SK-N-SH (cell line): ENCODE measurements around the gene ITGAL. TPM values are rescaled to one million over a fixed set of nuclear protein-coding genes. Genes with fewer than 3 reads are reported as not detected.
A peak's percentile ranks its signal among the peaks of the same experiment; 100 is the strongest.

Experiments
- CTCF ChIA-PET: fragments of 300-600, 350-600 bp; formaldehyde crosslinking; extraction: SDS; loops from one replicate; lab custom pipeline; 2021; lab: Yijun Ruan, JAX
- POLR2A ChIA-PET: fragments of 350-600 bp; sonication (Branson Sonifier 250); formaldehyde crosslinking; extraction: SDS; loops from one replicate; lab custom pipeline; 2020; ENCODE audit warnings: antibody characterized with exemption, inconsistent platforms; lab: Yijun Ruan, JAX
- DNase-seq: peaks from one replicate; pipeline ENCODE4 v3.0.0; 2012
- H2AFZ ChIP-seq: fragments of 200-600 bp; sonication (generic); 2 replicates; pipeline ENCODE4 v1.8.1; 2016; ENCODE audit warnings: antibody characterized with exemption, mild to moderate bottlenecking, low read depth
- H3F3A ChIP-seq: fragments of 200-600 bp; sonication (generic); replicated peaks from 2 replicates; pipeline ENCODE3; 2016; ENCODE audit warnings: antibody characterized with exemption, mild to moderate bottlenecking; ENCODE audit not compliant: insufficient read depth
- H3K27ac ChIP-seq, 2 experiments: fragments of 200-500 bp in 1 of 2; fragments of 200-600 bp in 1 of 2; sonication (Bioruptor generic) in 1 of 2; sonication (generic), shearing (Covaris generic) in 1 of 2; 2 replicates each; pipeline versions ENCODE4 v1.5.1 to v1.6.1; 2014 to 2016; ENCODE audit warnings: low read depth in 2 of 2, inconsistent platforms in 1 of 2, low read length in 1 of 2, mild to moderate bottlenecking in 1 of 2, mixed read lengths in 1 of 2
- H3K27me3 ChIP-seq: fragments of 200-600 bp; sonication (generic), shearing (Covaris generic); 2 replicates; pipeline ENCODE4 v1.6.1; 2016; ENCODE audit warnings: mixed run types; ENCODE audit not compliant: insufficient read depth
- H3K36me3 ChIP-seq, 2 experiments: fragments of 200-500 bp in 1 of 2; fragments of 200-600 bp in 1 of 2; sonication (Bioruptor generic) in 1 of 2; sonication (generic) in 1 of 2; replicated peaks in 1 of 2; 2 replicates each; pipeline versions ENCODE3 to v1.5.1; 2014 to 2016; ENCODE audit warnings: low read length in 1 of 2, mild to moderate bottlenecking in 1 of 2; ENCODE audit not compliant: insufficient read depth in 2 of 2, control insufficient read depth in 1 of 2
- H3K4me1 ChIP-seq, 2 experiments: fragments of 200-500 bp in 1 of 2; fragments of 200-600 bp in 1 of 2; sonication (Bioruptor generic) in 1 of 2; sonication (generic), shearing (Covaris generic) in 1 of 2; 2 replicates each; pipeline versions ENCODE4 v1.5.1 to v1.6.1; 2014 to 2016; ENCODE audit warnings: low read depth in 1 of 2, low read length in 1 of 2, mixed run types in 1 of 2; ENCODE audit not compliant: insufficient read depth in 2 of 2, control insufficient read depth in 1 of 2
- H3K4me2 ChIP-seq: fragments of 200-600 bp; sonication (generic), shearing (Covaris generic); 2 replicates; pipeline ENCODE4 v1.6.1; 2017; ENCODE audit warnings: mixed run types
- H3K4me3 ChIP-seq, 2 experiments: fragments of 200-500 bp in 1 of 2; fragments of 200-600 bp in 1 of 2; sonication (Bioruptor generic) in 1 of 2; sonication (generic), shearing (Covaris generic) in 1 of 2; 2 replicates each; pipeline versions ENCODE4 v1.5.1 to v1.8.1; 2014 to 2016; ENCODE audit warnings: low read depth in 2 of 2, inconsistent platforms in 1 of 2, low read length in 1 of 2, mild to moderate bottlenecking in 1 of 2, mixed read lengths in 1 of 2, moderate library complexity in 1 of 2
- H3K79me2 ChIP-seq: fragments of 200-600 bp; sonication (generic); 2 replicates; pipeline ENCODE4 v1.8.1; 2017; ENCODE audit warnings: mild to moderate bottlenecking; ENCODE audit not compliant: insufficient read depth
- H3K9ac ChIP-seq: fragments of 200-600 bp; sonication (generic); 2 replicates; pipeline ENCODE4 v1.6.1; 2017; ENCODE audit warnings: mixed run types
- H3K9me2 ChIP-seq: fragments of 200-600 bp; sonication (generic); 2 replicates; pipeline ENCODE4 v1.6.1; 2017; ENCODE audit warnings: mixed run types
- H3K9me3 ChIP-seq: fragments of 200-600 bp; sonication (generic); 2 replicates; pipeline ENCODE4 v1.6.1; 2017; ENCODE audit warnings: mixed run types, mild to moderate bottlenecking, moderate library complexity
- H4K20me1 ChIP-seq: fragments of 200-600 bp; sonication (generic); 2 replicates; pipeline ENCODE4 v1.6.1; 2017; ENCODE audit warnings: mild to moderate bottlenecking, mixed run types; ENCODE audit not compliant: insufficient read depth
- ELF1 ChIP-seq: IDR thresholded peaks from 2 replicates; pipeline ENCODE4 v1.4.0; 2012
- EZH2phosphoT487 ChIP-seq: fragments of 200-600 bp; sonication (generic); IDR thresholded peaks from 2 replicates; pipeline ENCODE4 v1.6.1; 2017; ENCODE audit warnings: low read depth, mixed run types, mild to moderate bottlenecking, antibody characterized with exemption, moderate library complexity, borderline replicate concordance
- FOXM1 ChIP-seq: IDR thresholded peaks from 2 replicates; pipeline ENCODE4 v1.4.0; 2012; ENCODE audit warnings: low read depth, mild to moderate bottlenecking
- GABPA ChIP-seq: IDR thresholded peaks from 2 replicates; pipeline ENCODE4 v1.4.0; 2012; ENCODE audit warnings: low read depth, mild to moderate bottlenecking
- JUND ChIP-seq: IDR thresholded peaks from 2 replicates; pipeline ENCODE4 v1.4.0; 2012
- MEF2A ChIP-seq: IDR thresholded peaks from 2 replicates; pipeline ENCODE4 v1.4.0; 2012; ENCODE audit warnings: low read depth, borderline replicate concordance
- MXI1 ChIP-seq: IDR thresholded peaks from 2 replicates; pipeline ENCODE4 v1.6.1; 2012; ENCODE audit warnings: mild to moderate bottlenecking, low read depth, low read length, improper control_type of control experiment
- NRF1 ChIP-seq: IDR thresholded peaks from 2 replicates; pipeline ENCODE4 v1.6.1; 2012; ENCODE audit warnings: low read depth, mild to moderate bottlenecking, low read length
- POLR2AphosphoS5 ChIP-seq: IDR thresholded peaks from 2 replicates; pipeline ENCODE4 v1.6.1; 2012; ENCODE audit warnings: low read depth, low read length
- RAD21 ChIP-seq: IDR thresholded peaks from 2 replicates; pipeline ENCODE4 v1.6.1; 2012; ENCODE audit warnings: mild to moderate bottlenecking, low read length
- RXRA ChIP-seq: IDR thresholded peaks from 2 replicates; pipeline ENCODE4 v1.4.0; 2012; ENCODE audit warnings: low read depth, mild to moderate bottlenecking, borderline replicate concordance
- SIN3A ChIP-seq: IDR thresholded peaks from 2 replicates; pipeline ENCODE4 v1.6.1; 2012; ENCODE audit warnings: low read depth, mild to moderate bottlenecking, low read length, moderate library complexity, borderline replicate concordance
- SMC3 ChIP-seq: IDR thresholded peaks from 2 replicates; pipeline ENCODE4 v1.6.1; 2012; ENCODE audit warnings: low read depth, low read length, improper control_type of control experiment
- TAF1 ChIP-seq: IDR thresholded peaks from 2 replicates; pipeline ENCODE4 v1.6.1; 2012; ENCODE audit warnings: low read depth, mild to moderate bottlenecking, low read length, moderate library complexity, borderline replicate concordance
- TCF12 ChIP-seq: IDR thresholded peaks from 2 replicates; pipeline ENCODE4 v1.4.0; 2012
- TEAD4 ChIP-seq: IDR thresholded peaks from 2 replicates; pipeline ENCODE4 v1.4.0; 2012; ENCODE audit warnings: mild to moderate bottlenecking, borderline replicate concordance; ENCODE audit not compliant: insufficient read depth
- WGBS: methylation state at CpG from one replicate; pipeline ENCODE4 v1.1.6; 2017; ENCODE audit warnings: low lambda C conversion rate; 5-methylcytosine and 5-hydroxymethylcytosine counted together
- polyA plus RNA-seq, 3 experiments: library from polyadenylated mRNA; depleted of rRNA; stranded (reverse); fragments of >200 nt; gene quantifications; 2 replicates each; pipeline ENCODE4 v1.2.3, GENCODE V29; 2012
- TF ChIP-seq, protein P1 (sequence below): IDR thresholded peaks from 2 replicates; pipeline ENCODE4 v1.4.0; 2012; ENCODE audit warnings: low read depth, borderline replicate concordance

The ITGAL gene
- polyA plus RNA-seq, 1 of the 3 experiments (the other 2 are of a cell fraction) = 0.12 TPM

DNA sequence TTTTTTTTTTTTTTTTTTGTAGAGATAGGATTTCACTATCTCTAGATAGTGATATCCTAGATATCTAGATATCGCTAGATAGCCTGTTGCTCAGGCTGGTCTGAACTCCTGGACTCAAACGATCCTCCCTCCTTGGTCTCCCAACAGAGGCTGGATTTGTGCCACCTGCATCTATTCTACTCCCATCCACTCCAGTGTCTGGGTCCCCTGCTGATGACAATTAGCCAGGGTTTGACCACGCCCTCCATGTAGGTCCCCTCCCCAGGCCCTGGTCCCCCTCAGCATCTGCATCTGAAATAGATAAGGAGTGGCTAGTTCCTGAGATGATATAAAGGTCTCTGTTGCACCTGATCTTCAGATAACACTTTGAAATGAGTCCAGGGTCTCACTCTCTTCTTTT is 96.7 kb downstream of the ITGAL start (continued):
- TF ChIP-seq EZH2phosphoT487 (no peak), JUND (no peak), POLR2AphosphoS5 (no peak), TCF12 (no peak), MXI1 (no peak), GABPA (no peak), TEAD4 (no peak), SIN3A (no peak)

DNA sequence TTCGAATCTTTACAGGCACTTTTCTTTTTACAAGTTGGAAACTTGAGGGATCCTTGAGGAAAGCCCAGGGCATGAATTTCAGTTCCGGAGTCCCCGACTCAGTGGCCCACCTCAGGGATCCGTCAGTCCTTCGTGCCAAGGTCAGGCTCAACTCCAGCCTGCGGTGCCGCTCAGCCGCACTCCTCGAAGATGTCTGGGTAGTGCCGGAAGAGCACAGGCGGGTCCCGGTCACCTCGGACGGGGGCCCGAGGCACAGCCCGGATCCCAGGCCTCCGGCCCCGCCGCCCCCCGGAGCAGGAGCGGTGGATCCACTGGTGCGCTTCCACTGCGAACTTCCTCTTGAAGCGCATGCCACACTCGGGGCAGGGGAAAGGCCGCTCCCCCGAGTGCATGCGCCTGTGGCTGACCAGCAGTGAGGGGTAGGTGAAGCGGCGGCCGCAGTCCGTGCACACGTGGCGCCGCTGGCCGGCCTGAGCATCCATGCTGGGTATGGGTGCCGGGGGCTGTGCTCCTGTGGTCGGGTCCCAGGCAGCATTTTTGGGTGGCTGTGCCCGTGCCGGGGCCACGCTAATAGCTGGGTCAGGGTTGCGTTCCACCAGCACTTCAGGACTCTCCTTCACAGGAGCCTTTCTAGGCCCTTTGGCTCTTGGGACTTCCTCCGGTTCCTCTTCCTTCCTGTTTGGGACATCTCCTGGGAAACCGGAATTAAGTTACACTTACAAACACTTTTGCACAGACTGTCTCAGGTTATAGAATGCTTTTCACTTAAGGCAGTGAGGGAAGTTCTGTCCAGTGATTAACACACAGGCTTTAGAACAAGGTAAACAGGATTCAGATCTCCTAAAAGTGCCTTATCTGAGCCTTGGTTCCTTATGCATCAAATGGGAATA is 97.4 kb downstream of the ITGAL start:
- DNase-seq = no peak
- Histone ChIP-seq H4K20me1 (no peaks in the 10 kb centered on the region), H3K4me2 (no peak overlapping the region), H3F3A (peaks cover 15% of the 10 kb centered on the region), H3K36me3 (no peaks in the 10 kb centered on the region), H2AFZ (no peak overlapping the region), H3K9ac (no peak overlapping the region), H3K27me3 (no peaks in the 10 kb centered on the region), H3K9me2 (no peaks in the 10 kb centered on the region), H3K9me3 (no peaks in the 10 kb centered on the region)
- CTCF ChIA-PET = interaction anchor here (0.7 to 2.7 kb wide), 8 partner anchors 16 to 160 kb away, joined by 3 to 10 read pairs (median 4); partner anchors contain the start of genes DCTPP1, FBRS, ZNF689 and ZNF747
- POLR2A ChIA-PET = interaction anchor here (0.9 to 2.8 kb wide), 3 partner anchors 12 to 35 kb away, joined by 4 to 44 read pairs (median 15); partner anchors contain the start of genes ZNF747, ZNF764 and ZNF785
- 93% methylated on average over 10 of the region's 44 CpGs for WGBS
- no peak for TF ChIP-seq ELF1
- no peak for TF ChIP-seq POLR2AphosphoS5
- no peak for TF ChIP-seq EZH2phosphoT487
- no peak for TF ChIP-seq MEF2A
- no peak for TF ChIP-seq MXI1
- no peak for TF ChIP-seq NRF1
- TF ChIP-seq TAF1 = no peak
- TF ChIP-seq, protein P1, sequence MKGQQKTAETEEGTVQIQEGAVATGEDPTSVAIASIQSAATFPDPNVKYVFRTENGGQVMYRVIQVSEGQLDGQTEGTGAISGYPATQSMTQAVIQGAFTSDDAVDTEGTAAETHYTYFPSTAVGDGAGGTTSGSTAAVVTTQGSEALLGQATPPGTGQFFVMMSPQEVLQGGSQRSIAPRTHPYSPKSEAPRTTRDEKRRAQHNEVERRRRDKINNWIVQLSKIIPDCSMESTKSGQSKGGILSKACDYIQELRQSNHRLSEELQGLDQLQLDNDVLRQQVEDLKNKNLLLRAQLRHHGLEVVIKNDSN = no peak
- TF ChIP-seq FOXM1 = no peak
- TF ChIP-seq RXRA = no peak
- no peak for TF ChIP-seq SMC3
- TF ChIP-seq RAD21 = no peak
- no peak for TF ChIP-seq GABPA
- TF ChIP-seq, all 33 proteins: peak for 0
- Histone ChIP-seq H3K4me1 (peaks cover 5 to 12% of the 10 kb centered on the region in 2 experiments; a peak in 1 of 4 replicates), H3K79me2 (no peaks in the 10 kb centered on the region; the same call in 1 of the 2 replicates), H3K27ac (peak overlapping the region; percentile 7 to 83; a peak in 2 of 4 replicates), H3K4me3 (no peak overlapping the region)
